Amygdala (tissue), 56 donors: ENCODE measurements around the gene FOXD1.
"Not testable (repeated sequence)": the region's sequence is repeated elsewhere in the genome, so short reads cannot be mapped to it uniquely, and the experiment has no call there.

Experiments used
- DNase-seq, 56 donors: peaks; one replicate each; lab custom pipeline; 2025; lab: John Stamatoyannopoulos, UW

Gene FOXD1

GRCh38 chr5:73464016-73464745 is 15.6 kb upstream of the FOXD1 start:
- DNase-seq, result peak in 2 of 56 donors; percentile 4

GRCh38 chr5:73460133-73460532 is 11.6 kb upstream of the FOXD1 start:
- DNase-seq, result no peak

- no peak for DNase-seq
Observed at GRCh38 chr5:73459366-73459765, 10.8 kb upstream of the FOXD1 start.

- DNase-seq, result not testable (repeated sequence)
Observed at GRCh38 chr5:73456462-73456861, 7.9 kb upstream of the FOXD1 start.

GRCh38 chr5:73454379-73455036 is 5.9 kb upstream of the FOXD1 start:
- DNase-seq, result no peak

GRCh38 chr5:73452215-73452614 is 3.6 kb upstream of the FOXD1 start:
- no peak for DNase-seq

- DNase-seq, result peak in 12 of 56 donors; percentile 3 to 64 (median 16)
Observed at GRCh38 chr5:73451224-73452130, 2.9 kb upstream of the FOXD1 start.

- DNase-seq, result no peak
Observed at GRCh38 chr5:73450672-73451223, 2.2 kb upstream of the FOXD1 start.

GRCh38 chr5:73450137-73450536 is 1.6 kb upstream of the FOXD1 start:
- DNase-seq, result no peak

GRCh38 chr5:73447530-73448462 is 781 bp downstream of the FOXD1 start:
- no peak for DNase-seq

- DNase-seq, result no peak
Observed at GRCh38 chr5:73446631-73447529, 1.7 kb downstream of the FOXD1 start.

- DNase-seq, result no peak
Observed at GRCh38 chr5:73445665-73446630, 2.6 kb downstream of the FOXD1 start.

GRCh38 chr5:73444499-73445438 is 3.8 kb downstream of the FOXD1 start:
- no peak for DNase-seq

GRCh38 chr5:73443829-73444498 is 4.6 kb downstream of the FOXD1 start:
- DNase-seq, result no peak

- DNase-seq, result no peak
Observed at GRCh38 chr5:73442996-73443627, 5.5 kb downstream of the FOXD1 start.
